SU-DHL-6 (cell line): Measurements from ENCODE around the gene CIZ1.

ENCODE experiments used
- H2AFZ ChIP-seq: fragments of 200-600 bp; sonication (generic); 2 replicates; pipeline ENCODE4 v1.6.1; 2014; ENCODE audit warnings: low read depth, mild to moderate bottlenecking, moderate library complexity, mixed read lengths, antibody characterized with exemption, low read length; ENCODE audit not compliant: severe bottlenecking
- H3F3A ChIP-seq: fragments of 200-600 bp; shearing (Covaris generic); 2 replicates; pipeline ENCODE4 v1.6.0; 2016; ENCODE audit warnings: antibody characterized with exemption, mild to moderate bottlenecking; ENCODE audit not compliant: insufficient read depth
- H3K27ac ChIP-seq: fragments of 200-600 bp; sonication (generic); 2 replicates; pipeline ENCODE4 v1.5.1; 2016; ENCODE audit warnings: low read depth, mild to moderate bottlenecking, low read length, moderate library complexity, mixed read lengths
- H3K27me3 ChIP-seq: fragments of 200-600 bp; sonication (generic), shearing (Covaris generic); 2 replicates; pipeline ENCODE4 v1.6.0; 2014; ENCODE audit warnings: mild to moderate bottlenecking, low read length
- H3K36me3 ChIP-seq: fragments of 200-600 bp; sonication (generic); 2 replicates; pipeline ENCODE4 v1.6.1; 2014; ENCODE audit warnings: mild to moderate bottlenecking, low read length, mixed read lengths
- H3K4me2 ChIP-seq: fragments of 300-600, 200-600 bp; shearing (Covaris generic), sonication (generic); 2 replicates; pipeline ENCODE4 v1.6.0; 2014; ENCODE audit warnings: low read length, low read depth, mild to moderate bottlenecking; ENCODE audit not compliant: poor library complexity, severe bottlenecking
- H3K4me3 ChIP-seq: fragments of 200-600 bp; sonication (generic); 2 replicates; pipeline ENCODE4 v1.5.1; 2014; ENCODE audit warnings: antibody characterized with exemption, low read length, mild to moderate bottlenecking, mixed read lengths; ENCODE audit not compliant: insufficient read depth, poor library complexity, severe bottlenecking
- H3K79me2 ChIP-seq: fragments of 200-600 bp; sonication (generic); 2 replicates; pipeline ENCODE4 v1.6.1; 2014; ENCODE audit warnings: mild to moderate bottlenecking, low read length, moderate library complexity; ENCODE audit not compliant: insufficient read depth
- H3K9ac ChIP-seq: fragments of 200-600 bp; sonication (generic); 2 replicates; pipeline ENCODE4 v1.7.0; 2014; ENCODE audit warnings: mild to moderate bottlenecking, low read length
- H3K9me2 ChIP-seq: fragments of 200-600 bp; sonication (generic); replicated peaks from 2 replicates; pipeline ENCODE4 v1.6.1; 2014; ENCODE audit warnings: low read length; ENCODE audit not compliant: insufficient read depth
- H3K9me3 ChIP-seq: fragments of 200-600 bp; sonication (generic); 2 replicates; pipeline ENCODE4 v1.6.1; 2014; ENCODE audit warnings: low read length, mixed read lengths; ENCODE audit not compliant: insufficient read depth
- H4K20me1 ChIP-seq: fragments of 200-600 bp; sonication (generic); 2 replicates; pipeline ENCODE4 v1.6.1; 2014; ENCODE audit warnings: low read depth, mild to moderate bottlenecking, antibody characterized with exemption, low read length, moderate library complexity, mixed read lengths
- EZH2phosphoT487 ChIP-seq: fragments of 200-600 bp; sonication (generic), shearing (Covaris generic); conservative IDR thresholded peaks from 2 replicates; pipeline ENCODE4 v1.6.1; 2018; ENCODE audit warnings: mild to moderate bottlenecking, antibody characterized with exemption, low read length, moderate library complexity, mixed read lengths
- TF ChIP-seq, protein P1 (sequence below): fragments of 200-600 bp; sonication (generic); IDR thresholded peaks from one replicate; pipeline ENCODE4 v1.5.1; 2017; ENCODE audit warnings: antibody characterized with exemption, mild to moderate bottlenecking, low read length, moderate library complexity; ENCODE audit not compliant: insufficient read depth, poor library complexity, severe bottlenecking

Gene CIZ1

DNA sequence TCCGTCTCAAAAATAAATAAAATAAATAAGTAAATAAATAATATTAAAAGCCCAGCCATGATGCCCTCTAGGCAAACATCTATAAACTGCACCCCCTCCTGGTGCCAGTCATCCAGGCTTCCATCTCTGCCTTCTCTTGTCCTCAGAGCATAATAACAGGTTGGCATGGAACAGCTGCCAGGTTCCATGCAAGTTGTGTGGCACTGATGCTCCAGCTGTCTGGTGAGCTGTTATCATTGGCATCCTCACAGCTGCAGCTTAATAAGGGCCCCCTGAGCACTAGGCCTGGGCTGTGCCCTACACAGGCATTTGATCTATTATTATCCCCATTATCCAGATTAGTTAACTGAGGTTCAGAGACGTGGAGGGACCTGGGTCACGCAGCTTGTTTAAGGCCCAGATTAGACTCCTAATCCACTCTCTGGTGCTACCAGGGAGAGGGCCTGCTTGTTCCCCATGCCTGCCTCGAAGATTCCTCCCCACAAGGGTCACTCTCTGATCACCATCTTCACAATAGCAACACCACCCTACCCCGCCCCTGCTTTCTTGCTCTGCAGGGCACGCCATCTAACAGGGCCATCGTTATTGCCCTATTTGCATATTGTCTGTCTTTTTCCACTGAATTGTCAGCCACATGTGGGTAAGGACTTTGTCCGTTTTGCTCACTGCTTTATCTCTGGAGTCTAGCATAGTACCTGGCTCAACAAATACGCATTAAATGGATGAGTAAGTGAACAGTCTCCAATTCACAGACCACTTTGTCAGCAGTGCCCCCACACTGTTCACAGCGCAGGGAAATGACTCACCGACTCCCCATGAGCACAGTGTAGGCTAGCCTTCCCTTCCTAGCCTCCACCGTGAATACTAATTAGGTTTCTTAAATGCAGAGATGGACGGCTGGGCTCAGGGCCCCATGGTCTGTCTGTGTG lies 10.3 kb upstream of the CIZ1 start:
- no peaks in the 10 kb centered on the region for H3K27me3 ChIP-seq
- H3K27ac ChIP-seq, result no peak overlapping the region
- no peak overlapping the region for H2AFZ ChIP-seq
- H4K20me1 ChIP-seq, result no peaks in the 10 kb centered on the region
- no peak overlapping the region for H3K4me3 ChIP-seq
- no peaks in the 10 kb centered on the region for H3K9me3 ChIP-seq
- no peak for TF ChIP-seq EZH2phosphoT487
- TF ChIP-seq, protein P1, sequence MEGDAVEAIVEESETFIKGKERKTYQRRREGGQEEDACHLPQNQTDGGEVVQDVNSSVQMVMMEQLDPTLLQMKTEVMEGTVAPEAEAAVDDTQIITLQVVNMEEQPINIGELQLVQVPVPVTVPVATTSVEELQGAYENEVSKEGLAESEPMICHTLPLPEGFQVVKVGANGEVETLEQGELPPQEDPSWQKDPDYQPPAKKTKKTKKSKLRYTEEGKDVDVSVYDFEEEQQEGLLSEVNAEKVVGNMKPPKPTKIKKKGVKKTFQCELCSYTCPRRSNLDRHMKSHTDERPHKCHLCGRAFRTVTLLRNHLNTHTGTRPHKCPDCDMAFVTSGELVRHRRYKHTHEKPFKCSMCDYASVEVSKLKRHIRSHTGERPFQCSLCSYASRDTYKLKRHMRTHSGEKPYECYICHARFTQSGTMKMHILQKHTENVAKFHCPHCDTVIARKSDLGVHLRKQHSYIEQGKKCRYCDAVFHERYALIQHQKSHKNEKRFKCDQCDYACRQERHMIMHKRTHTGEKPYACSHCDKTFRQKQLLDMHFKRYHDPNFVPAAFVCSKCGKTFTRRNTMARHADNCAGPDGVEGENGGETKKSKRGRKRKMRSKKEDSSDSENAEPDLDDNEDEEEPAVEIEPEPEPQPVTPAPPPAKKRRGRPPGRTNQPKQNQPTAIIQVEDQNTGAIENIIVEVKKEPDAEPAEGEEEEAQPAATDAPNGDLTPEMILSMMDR, result no peak
- no peaks in the 10 kb centered on the region for H3K79me2 ChIP-seq
- no peaks in the 10 kb centered on the region for H3K9me2 ChIP-seq
- H3F3A ChIP-seq, result no peaks in the 10 kb centered on the region
- no peak overlapping the region for H3K9ac ChIP-seq
- no peak overlapping the region for H3K4me2 ChIP-seq
- no peaks in the 10 kb centered on the region for H3K36me3 ChIP-seq

DNA sequence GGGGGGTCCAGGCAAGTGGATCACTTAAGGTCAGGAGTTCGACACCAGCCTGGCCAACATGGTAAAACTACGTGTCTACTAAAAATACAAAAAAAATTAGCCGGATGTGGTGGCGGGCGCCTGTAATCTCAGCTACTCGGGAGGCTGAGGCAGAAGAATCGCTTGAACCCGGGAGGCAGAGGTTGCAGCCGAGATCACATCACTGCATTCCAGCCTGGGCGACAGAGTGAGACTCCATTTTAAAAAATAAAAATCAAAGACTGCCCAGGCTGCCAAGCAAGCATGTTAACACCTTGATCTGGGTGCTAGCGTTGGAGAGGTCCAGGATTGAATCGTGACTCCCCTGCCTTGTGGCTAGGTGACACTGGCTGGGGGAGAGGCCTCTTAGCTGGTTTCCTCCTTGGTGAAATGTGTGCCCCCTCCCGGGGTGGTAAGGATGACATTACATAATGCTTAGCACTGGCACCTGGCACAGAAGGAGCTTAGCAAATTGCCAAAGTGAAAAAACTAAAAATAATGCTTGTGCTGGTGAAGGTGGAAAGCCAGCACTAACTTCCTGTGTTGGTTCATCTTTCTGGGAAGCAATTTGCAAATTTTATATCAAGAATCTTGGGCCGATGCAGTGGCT lies 2.2 kb upstream of the CIZ1 start:
- Histone ChIP-seq H3K4me3 (no peak overlapping the region), H4K20me1 (no peaks in the 10 kb centered on the region), H3K9me2 (no peaks in the 10 kb centered on the region), H3K9me3 (no peaks in the 10 kb centered on the region), H3K79me2 (no peaks in the 10 kb centered on the region), H3K36me3 (no peaks in the 10 kb centered on the region), H3K27me3 (no peaks in the 10 kb centered on the region), H2AFZ (no peak overlapping the region), H3K4me2 (no peak overlapping the region), H3F3A (no peaks in the 10 kb centered on the region), H3K9ac (no peak overlapping the region), H3K27ac (no peak overlapping the region)
- TF ChIP-seq, protein P1, result no peak
- no peak for TF ChIP-seq EZH2phosphoT487

DNA sequence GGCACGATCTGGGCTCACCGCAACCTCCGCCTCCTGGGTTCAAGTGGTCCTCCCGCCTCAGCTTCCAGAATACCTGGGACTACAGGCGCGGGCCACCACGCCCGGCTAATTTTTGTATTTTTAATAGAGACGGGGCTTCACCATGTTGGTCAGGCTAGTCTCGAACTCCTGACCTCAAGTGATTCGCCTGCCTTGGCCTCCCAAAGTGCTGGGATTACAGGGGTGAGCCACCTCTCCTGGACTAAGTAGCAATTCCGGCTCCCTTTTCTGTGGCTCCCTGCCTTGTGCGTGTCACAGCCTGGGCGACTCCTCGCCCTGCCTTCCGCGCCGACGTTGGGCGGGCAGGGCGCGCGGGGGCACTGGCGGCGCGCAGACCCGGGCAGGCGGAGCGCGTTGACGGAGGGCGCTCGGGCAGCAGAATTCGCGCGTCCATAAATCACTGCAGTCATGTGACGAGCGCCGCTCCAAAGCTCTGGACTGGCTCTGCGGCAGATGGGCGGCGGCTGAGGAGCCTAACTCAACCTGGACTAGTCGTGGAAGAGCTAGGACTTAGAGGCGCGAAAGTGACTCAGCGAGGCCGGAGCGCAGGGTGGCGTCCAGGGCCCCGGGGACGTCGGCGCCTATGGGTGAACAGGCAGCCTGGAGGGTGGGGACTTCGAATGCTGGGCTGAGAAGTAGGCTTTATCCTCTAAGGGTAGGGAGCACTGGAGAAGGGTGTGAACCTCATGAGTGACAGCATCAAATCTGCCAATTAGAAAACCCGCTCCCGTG lies 1.4 kb upstream of the CIZ1 start:
- H3K9me3 ChIP-seq, result no peaks in the 10 kb centered on the region
- no peaks in the 10 kb centered on the region for H3K27me3 ChIP-seq
- no peaks in the 10 kb centered on the region for H3F3A ChIP-seq
- H4K20me1 ChIP-seq, result no peaks in the 10 kb centered on the region
- H3K4me3 ChIP-seq, result no peak overlapping the region
- no peak overlapping the region for H2AFZ ChIP-seq
- no peak overlapping the region for H3K9ac ChIP-seq
- H3K36me3 ChIP-seq, result no peaks in the 10 kb centered on the region
- H3K4me2 ChIP-seq, result no peak overlapping the region
- no peak overlapping the region for H3K27ac ChIP-seq
- no peaks in the 10 kb centered on the region for H3K9me2 ChIP-seq
- TF ChIP-seq, protein P1, result no peak
- no peak for TF ChIP-seq EZH2phosphoT487
- H3K79me2 ChIP-seq, result no peaks in the 10 kb centered on the region
